Astrocyte of the spinal cord (primary cell): ENCODE results near the gene PGAP3.
A peak's percentile ranks its signal among the peaks of the same experiment; 100 is the strongest.

Experiments
- DNase-seq: peaks from one replicate; pipeline ENCODE4 v3.0.0; 2011; ENCODE audit warnings: low read depth, low spot score
- H3K4me3 ChIP-seq: 2 replicates; pipeline ENCODE4 v1.5.1; 2011; ENCODE audit warnings: low read depth, mild to moderate bottlenecking, low read length, moderate library complexity
- CTCF ChIP-seq: IDR thresholded peaks from 2 replicates; pipeline ENCODE4 v1.5.1; 2012; ENCODE audit warnings: low read depth, mild to moderate bottlenecking, low read length, inconsistent platforms
- in situ Hi-C: cut with HindIII; loops from 2 replicates; pipeline ENCODE4 v1.10.0; 2017; ENCODE audit warnings: low sequenced_read_pairs

PGAP3 gene

GRCh38 chr17:39621523-39622379, 66.1 kb downstream of the PGAP3 start:
- in situ Hi-C loops: no loop called here
- peak; percentile 100 for TF ChIP-seq CTCF
- DNase-seq: peak; percentile 77
- no peak overlapping the region for H3K4me3 ChIP-seq
